Subcutaneous adipose tissue (tissue), 4 donors: ENCODE measurements around the gene PTP4A2. TPM values are rescaled to one million over a fixed set of nuclear protein-coding genes. Genes with fewer than 3 reads are reported as not detected.

Experiments used
- CTCF ChIP-seq: fragments of 450-650 bp; IDR thresholded peaks from one replicate; pipeline ENCODE4 v1.5.1; 2016; ENCODE audit warnings: low read depth, mild to moderate bottlenecking, control low read depth, antibody characterized with exemption, moderate library complexity
- total RNA-seq, 4 donors: library from RNA; depleted of rRNA; stranded (reverse); fragments of >200 nt; gene quantifications; one replicate each; pipeline ENCODE4 v1.1.0, GENCODE V29; 2016

Gene PTP4A2
- total RNA-seq, 4 donors from 2014 or later = 223 to 778 (median 268) TPM

DNA sequence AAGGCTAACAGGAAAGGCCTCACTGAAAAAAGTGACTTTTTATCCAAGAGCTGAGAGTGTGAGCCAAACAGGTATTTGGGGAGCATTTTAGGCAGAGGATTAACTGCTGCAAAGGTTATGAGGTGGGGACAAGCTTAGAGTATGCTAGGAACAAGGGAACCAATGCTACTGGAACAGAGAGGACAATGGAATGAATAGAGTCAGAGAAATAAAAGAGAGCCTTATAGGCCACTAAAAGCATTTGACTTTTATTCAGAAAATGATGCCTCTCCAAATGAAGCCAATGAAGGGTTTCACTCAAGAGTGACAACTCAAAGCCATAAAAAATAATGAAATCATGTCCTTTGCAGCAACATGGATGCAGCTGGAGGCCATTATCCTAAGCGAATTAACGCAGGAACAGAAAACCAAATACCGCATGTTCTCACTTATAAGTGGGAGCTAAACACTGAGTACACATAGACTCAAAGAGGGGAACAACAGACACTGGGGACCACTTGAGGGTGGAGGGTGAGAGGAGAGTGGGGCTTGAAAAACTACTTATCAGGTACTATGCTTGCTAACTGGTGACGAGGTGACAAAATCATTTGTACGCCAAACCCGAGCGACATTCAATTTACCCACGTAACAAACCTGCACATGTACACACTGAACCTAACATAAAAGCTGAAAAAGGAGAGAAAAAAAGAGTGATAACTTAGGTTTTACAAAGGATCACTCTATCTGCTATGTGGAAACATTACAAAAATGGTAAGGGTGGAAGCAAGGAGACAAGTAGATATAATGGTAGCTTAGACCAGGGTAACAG lies 11.1 kb downstream of the PTP4A2 start:
- no peak for TF ChIP-seq CTCF

DNA sequence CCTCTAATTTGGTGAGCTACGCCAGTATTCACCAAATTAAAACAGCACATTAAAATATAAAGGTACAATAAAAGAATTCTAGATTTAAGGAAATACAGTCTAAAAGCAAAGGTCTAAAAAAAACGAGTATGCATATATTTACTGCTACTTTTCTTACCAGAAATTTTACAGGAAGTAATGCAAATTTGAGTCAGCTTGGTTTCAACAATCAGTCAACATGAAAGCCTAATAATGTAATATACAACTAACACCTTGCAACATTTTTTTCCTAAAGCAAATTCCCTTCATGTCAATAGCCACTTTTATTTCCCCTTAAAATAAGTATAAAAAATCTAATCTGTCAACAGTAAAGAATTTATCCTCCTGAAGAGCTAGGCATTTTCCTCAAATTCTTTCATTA lies 11.9 kb downstream of the PTP4A2 start:
- no peak for TF ChIP-seq CTCF

DNA sequence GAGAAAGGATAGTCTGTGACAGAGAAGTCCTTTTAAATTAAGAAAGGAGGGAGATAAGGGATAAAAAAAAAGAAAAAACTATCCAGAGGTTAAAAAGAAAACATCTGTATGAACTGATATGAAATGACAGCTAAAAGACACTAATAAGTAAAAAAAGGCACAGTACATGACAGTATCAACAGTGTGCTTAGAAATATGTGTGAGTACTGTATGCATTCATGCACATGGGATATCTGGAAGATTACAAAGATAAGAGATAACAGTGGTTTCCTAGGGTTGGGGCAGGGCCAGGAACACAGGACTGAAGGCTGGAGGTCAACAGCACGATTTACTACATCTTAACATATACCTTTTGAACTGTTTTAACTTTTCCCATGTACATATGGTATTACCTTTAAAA lies 13.3 kb downstream of the PTP4A2 start:
- no peak for TF ChIP-seq CTCF

- TF ChIP-seq CTCF = no peak
Measured at GRCh38 chr1:31923901-31924535, 14.2 kb downstream of the PTP4A2 start.

- no peak for TF ChIP-seq CTCF
Measured at GRCh38 chr1:31920956-31921355, 17.2 kb downstream of the PTP4A2 start.

GRCh38 chr1:31919591-31919990 lies 18.6 kb downstream of the PTP4A2 start:
- TF ChIP-seq CTCF = no peak

DNA sequence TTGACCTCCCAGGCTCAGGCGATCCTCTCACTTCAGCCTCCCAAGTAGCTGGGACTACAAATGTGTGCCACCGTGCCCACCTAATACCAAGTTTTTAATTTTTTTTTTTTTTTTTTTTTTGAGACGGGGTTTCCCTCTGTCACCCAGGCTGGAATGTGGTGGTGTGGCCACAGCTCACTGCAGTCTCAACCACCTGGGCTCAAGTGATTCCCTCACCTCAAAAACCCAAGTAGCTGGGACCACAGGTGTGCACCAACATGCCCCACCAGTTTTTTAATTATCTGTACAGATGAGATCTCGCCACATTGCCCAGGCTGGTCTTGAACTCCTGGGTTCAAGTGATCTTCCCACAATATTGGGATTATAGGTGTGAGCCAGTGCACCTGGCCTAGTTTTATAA lies 22.7 kb downstream of the PTP4A2 start:
- no peak for TF ChIP-seq CTCF
